Liver (tissue), 9 donors: ENCODE measurements around the gene IDH3A. TPM values are rescaled to one million over a fixed set of nuclear protein-coding genes. Genes with fewer than 3 reads are reported as not detected.

Experiments used
- DNase-seq: peaks from one replicate; pipeline ENCODE4 v3.0.0-alpha.2; 2017; ENCODE audit warnings: low spot score
- H3K27ac ChIP-seq, 2 donors: one replicate each; pipeline ENCODE4 v1.7.0; 2013; ENCODE audit warnings: inconsistent platforms in 2 of 2, low read length in 2 of 2, control low read depth in 1 of 2, low read depth in 1 of 2, mild to moderate bottlenecking in 1 of 2
- H3K27me3 ChIP-seq, 4 donors: one replicate each; pipeline versions ENCODE4 v1.6.1 to v1.7.0; 2013; ENCODE audit warnings: low read length in 3 of 4, inconsistent platforms in 1 of 4, mild to moderate bottlenecking in 1 of 4, moderate library complexity in 1 of 4; ENCODE audit not compliant: control insufficient read depth in 4 of 4, insufficient read depth in 4 of 4
- H3K36me3 ChIP-seq, 4 donors: one replicate each; pipeline versions ENCODE4 v1.6.1 to v1.7.0; 2013; ENCODE audit warnings: low read length in 3 of 4, mild to moderate bottlenecking in 3 of 4, low read depth in 1 of 4, moderate library complexity in 1 of 4; ENCODE audit not compliant: control insufficient read depth in 4 of 4, insufficient read depth in 3 of 4
- H3K4me1 ChIP-seq, 4 donors: one replicate each; pipeline versions ENCODE4 v1.6.1 to v1.7.0; 2013; ENCODE audit warnings: low read length in 3 of 4, mild to moderate bottlenecking in 3 of 4, moderate library complexity in 1 of 4; ENCODE audit not compliant: control insufficient read depth in 4 of 4, insufficient read depth in 4 of 4
- H3K4me3 ChIP-seq, 3 donors: one replicate each; pipeline versions ENCODE4 v1.6.1 to v1.7.0; 2013; ENCODE audit warnings: low read length in 3 of 3, control low read depth in 1 of 3, low read depth in 1 of 3, mild to moderate bottlenecking in 1 of 3
- H3K9ac ChIP-seq, 2 donors: one replicate each; pipeline ENCODE4 v1.7.0; 2013; ENCODE audit warnings: low read length in 2 of 2, mild to moderate bottlenecking in 2 of 2, moderate library complexity in 2 of 2, control low read depth in 1 of 2, low read depth in 1 of 2
- H3K9me3 ChIP-seq, 4 donors: one replicate each; pipeline versions ENCODE4 v1.6.1 to v1.7.0; 2013; ENCODE audit warnings: low read length in 3 of 4; ENCODE audit not compliant: control insufficient read depth in 4 of 4
- EGR1 ChIP-seq, 2 donors: IDR thresholded peaks; 2 replicates each; pipeline ENCODE4 v1.6.1; 2016 to 2018; ENCODE audit warnings: antibody characterized with exemption in 2 of 2, low read depth in 2 of 2
- FOXA1 ChIP-seq: IDR thresholded peaks from 2 replicates; pipeline ENCODE4 v1.6.1; 2016; ENCODE audit warnings: antibody characterized with exemption
- FOXA2 ChIP-seq: IDR thresholded peaks from 2 replicates; pipeline ENCODE4 v1.6.1; 2016; ENCODE audit warnings: antibody characterized with exemption
- GABPA ChIP-seq, 2 donors: IDR thresholded peaks in 1 of 2; conservative IDR thresholded peaks in 1 of 2; 2 replicates each; pipeline ENCODE4 v1.6.1; 2016; ENCODE audit warnings: antibody characterized with exemption in 2 of 2, mild to moderate bottlenecking in 1 of 2, moderate library complexity in 1 of 2
- HNF4A ChIP-seq, 2 donors: conservative IDR thresholded peaks; 2 replicates each; pipeline ENCODE4 v1.6.1; 2016; ENCODE audit warnings: antibody characterized with exemption in 2 of 2, mild to moderate bottlenecking in 2 of 2
- HNF4G ChIP-seq: IDR thresholded peaks from 2 replicates; pipeline ENCODE4 v1.6.1; 2016; ENCODE audit warnings: antibody characterized with exemption
- JUND ChIP-seq, 2 donors: IDR thresholded peaks; 2 replicates each; pipeline ENCODE4 v1.6.1; 2016; ENCODE audit warnings: antibody characterized with exemption in 2 of 2
- NR2F2 ChIP-seq: IDR thresholded peaks from 2 replicates; pipeline ENCODE4 v1.6.1; 2016; ENCODE audit warnings: antibody characterized with exemption
- RAD21 ChIP-seq, 2 donors: IDR thresholded peaks; 2 replicates each; pipeline ENCODE4 v1.6.1; 2016; ENCODE audit warnings: antibody characterized with exemption in 2 of 2, mild to moderate bottlenecking in 2 of 2
- RXRA ChIP-seq, 2 donors: IDR thresholded peaks; 2 replicates each; pipeline ENCODE4 v1.6.1; 2017 to 2018; ENCODE audit warnings: antibody characterized with exemption in 2 of 2, mild to moderate bottlenecking in 1 of 2
- SP1 ChIP-seq: IDR thresholded peaks from 2 replicates; pipeline ENCODE4 v1.6.1; 2018; ENCODE audit warnings: antibody characterized with exemption, mild to moderate bottlenecking
- TAF1 ChIP-seq: conservative IDR thresholded peaks from 2 replicates; pipeline ENCODE4 v1.6.1; 2016; ENCODE audit warnings: antibody characterized with exemption, mild to moderate bottlenecking
- YY1 ChIP-seq: IDR thresholded peaks from 2 replicates; pipeline ENCODE4 v1.6.1; 2016; ENCODE audit warnings: antibody characterized with exemption, mild to moderate bottlenecking
- WGBS: extraction: QIAGEN DNeasy Blood & Tissue Kit; methylation state at CpG from one replicate; pipeline ENCODE4 v1.1.7; 2013; 5-methylcytosine and 5-hydroxymethylcytosine counted together
- polyA plus RNA-seq, 2 donors: library from polyadenylated mRNA; stranded (reverse) in 1 of 2; unstranded in 1 of 2; fragments of 200-250 nt in 1 of 2; fragments of >200 nt in 1 of 2; fragmentation: Nextera tagmentation in 1 of 2; extraction: Ambion mirVana in 1 of 2; gene quantifications; one replicate each; pipeline versions ENCODE4 v1.2.1 to v1.2.3, GENCODE V29; 2013 to 2015
- total RNA-seq, 2 donors: library from RNA; depleted of rRNA; stranded (reverse); fragments of >200 nt; gene quantifications; one replicate each; pipeline ENCODE4 v1.2.3, GENCODE V29; 2014
- TF ChIP-seq, protein P1 (sequence below): fragments of 150-350 bp; IDR thresholded peaks from 2 replicates; pipeline ENCODE4 v1.5.1; 2017; ENCODE audit warnings: improper control_type of control experiment, low read depth, low read length; ENCODE audit not compliant: missing input control
- TF ChIP-seq, protein P2 (sequence below): IDR thresholded peaks from 2 replicates; pipeline ENCODE4 v1.6.1; 2016; ENCODE audit warnings: antibody characterized with exemption
- TF ChIP-seq, protein P3 (sequence below): IDR thresholded peaks from 2 replicates; pipeline ENCODE4 v1.6.1; 2016; ENCODE audit warnings: antibody characterized with exemption
- TF ChIP-seq, protein P4 (sequence below): IDR thresholded peaks from 2 replicates; pipeline ENCODE4 v1.6.1; 2016; ENCODE audit warnings: antibody characterized with exemption, mild to moderate bottlenecking
- TF ChIP-seq, protein P5 (sequence below): IDR thresholded peaks from 2 replicates; pipeline ENCODE4 v1.6.1; 2016; ENCODE audit warnings: antibody characterized with exemption
- donor health status: healthy.
- donor health status: healthy.
- donor health status: healthy.
- donor health status: healthy.
- donor health status: healthy.

The IDH3A gene
- total and polyA plus RNA-seq, 4 donors: 13.5 to 51.7 (median 24.0) TPM

DNA sequence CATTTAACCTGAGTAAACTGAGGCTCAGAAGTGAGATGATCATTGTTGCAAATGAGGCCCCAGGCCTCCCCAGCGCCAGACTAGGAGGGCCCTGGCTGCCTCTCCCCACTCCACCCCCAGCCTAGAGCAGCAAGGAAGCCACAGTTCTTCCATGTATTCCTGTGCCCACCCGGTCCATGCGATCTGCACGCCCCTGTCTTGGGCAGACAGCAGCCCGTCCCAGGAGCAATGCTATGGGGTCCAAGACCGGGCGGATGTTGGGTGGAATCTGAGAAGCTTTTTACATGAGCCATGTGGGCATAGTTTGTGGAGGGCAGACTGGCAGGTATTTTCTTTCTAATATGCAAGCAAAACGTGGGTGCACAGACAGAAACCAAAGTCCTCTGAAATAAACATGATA is 41.7 kb upstream of the IDH3A start:
- no peaks in the 10 kb centered on the region for H3K36me3 ChIP-seq
- DNase-seq: no peak
- no peak overlapping the region for H3K27ac ChIP-seq
- WGBS: 92% methylated on average over 8 of the region's 8 CpGs
- no peak overlapping the region for H3K9ac ChIP-seq
- TF ChIP-seq GABPA (IDR thresholded peaks at IDR 0.05 in 1 of 2, conservative IDR thresholded peaks at IDR 0.05 in 1 of 2) (no peak), FOXA2 (no peak)
- no peaks in the 10 kb centered on the region for H3K9me3 ChIP-seq
- H3K4me3 ChIP-seq: no peak overlapping the region
- H3K27me3 ChIP-seq: no peaks in the 10 kb centered on the region
- H3K4me1 ChIP-seq: peaks cover 0 to 3% (median 1%) of the 10 kb centered on the region in 4 donors

DNA sequence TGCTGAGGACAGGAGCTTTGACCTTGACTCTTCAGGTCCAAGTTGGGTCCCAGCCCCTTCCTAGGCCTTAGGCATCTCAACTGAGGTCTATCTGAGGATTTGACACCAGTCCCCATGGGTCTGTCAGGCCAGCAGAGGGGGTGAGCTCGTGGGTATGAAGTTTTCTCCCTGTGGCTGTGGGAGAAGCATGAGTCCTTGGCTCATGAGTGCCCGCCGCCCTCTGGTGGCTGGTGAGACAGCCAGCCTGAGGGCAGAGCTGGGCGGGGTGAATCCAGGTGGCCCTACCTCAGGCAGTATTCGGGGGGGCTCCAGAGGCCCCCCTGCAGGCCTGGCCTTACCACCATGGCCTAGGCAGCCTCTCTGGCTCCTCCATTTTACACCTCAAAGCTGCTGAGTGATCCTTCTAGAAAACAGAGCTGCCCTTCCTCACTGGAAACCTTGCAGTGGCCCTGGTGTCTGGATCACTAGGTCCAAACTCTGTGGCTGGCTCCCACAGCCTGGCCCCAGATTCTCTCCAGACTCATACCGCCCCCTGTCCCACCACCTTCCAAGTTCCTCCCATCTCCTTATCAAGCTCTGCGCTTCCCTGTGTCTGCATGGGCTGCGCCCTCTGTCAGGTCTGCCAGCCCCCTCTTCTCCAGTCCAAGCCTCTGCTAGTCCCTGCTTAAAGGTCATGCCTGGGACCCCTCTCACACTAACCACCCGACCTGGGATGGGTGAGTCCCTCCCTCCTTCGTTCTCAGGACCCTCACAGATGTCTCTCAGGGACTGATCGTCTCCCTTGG is 40.7 kb upstream of the IDH3A start:
- Histone ChIP-seq H3K9ac (no peak overlapping the region), H3K36me3 (no peaks in the 10 kb centered on the region), H3K27me3 (no peaks in the 10 kb centered on the region), H3K27ac (no peak overlapping the region), H3K4me1 (peaks cover 0 to 3% (median 1%) of the 10 kb centered on the region in 4 donors), H3K9me3 (no peaks in the 10 kb centered on the region), H3K4me3 (no peak overlapping the region)
- 39% methylated on average over 11 of the region's 11 CpGs for WGBS
- TF ChIP-seq NR2F2 (no peak), SP1 (no peak), JUND (IDR thresholded peaks at IDR 0.05) (no peak), TAF1 (no peak), RAD21 (IDR thresholded peaks at IDR 0.05) (peak; percentile 99), GABPA (IDR thresholded peaks at IDR 0.05 in 1 of 2, conservative IDR thresholded peaks at IDR 0.05 in 1 of 2) (no peak), YY1 (no peak), RXRA (IDR thresholded peaks at IDR 0.05) (peak; percentile 50 to 84), HNF4A (conservative IDR thresholded peaks at IDR 0.05) (peak in 1 of 2 donors; percentile 31), HNF4G (no peak), FOXA1 (no peak), EGR1 (IDR thresholded peaks at IDR 0.05; ENCODE audit: low read depth in 2 of 2) (no peak), FOXA2 (no peak)
- TF ChIP-seq, protein P1, sequence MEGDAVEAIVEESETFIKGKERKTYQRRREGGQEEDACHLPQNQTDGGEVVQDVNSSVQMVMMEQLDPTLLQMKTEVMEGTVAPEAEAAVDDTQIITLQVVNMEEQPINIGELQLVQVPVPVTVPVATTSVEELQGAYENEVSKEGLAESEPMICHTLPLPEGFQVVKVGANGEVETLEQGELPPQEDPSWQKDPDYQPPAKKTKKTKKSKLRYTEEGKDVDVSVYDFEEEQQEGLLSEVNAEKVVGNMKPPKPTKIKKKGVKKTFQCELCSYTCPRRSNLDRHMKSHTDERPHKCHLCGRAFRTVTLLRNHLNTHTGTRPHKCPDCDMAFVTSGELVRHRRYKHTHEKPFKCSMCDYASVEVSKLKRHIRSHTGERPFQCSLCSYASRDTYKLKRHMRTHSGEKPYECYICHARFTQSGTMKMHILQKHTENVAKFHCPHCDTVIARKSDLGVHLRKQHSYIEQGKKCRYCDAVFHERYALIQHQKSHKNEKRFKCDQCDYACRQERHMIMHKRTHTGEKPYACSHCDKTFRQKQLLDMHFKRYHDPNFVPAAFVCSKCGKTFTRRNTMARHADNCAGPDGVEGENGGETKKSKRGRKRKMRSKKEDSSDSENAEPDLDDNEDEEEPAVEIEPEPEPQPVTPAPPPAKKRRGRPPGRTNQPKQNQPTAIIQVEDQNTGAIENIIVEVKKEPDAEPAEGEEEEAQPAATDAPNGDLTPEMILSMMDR: peak; percentile 97
- TF ChIP-seq, protein P2, sequence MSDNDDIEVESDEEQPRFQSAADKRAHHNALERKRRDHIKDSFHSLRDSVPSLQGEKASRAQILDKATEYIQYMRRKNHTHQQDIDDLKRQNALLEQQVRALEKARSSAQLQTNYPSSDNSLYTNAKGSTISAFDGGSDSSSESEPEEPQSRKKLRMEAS: no peak
- TF ChIP-seq, protein P3, sequence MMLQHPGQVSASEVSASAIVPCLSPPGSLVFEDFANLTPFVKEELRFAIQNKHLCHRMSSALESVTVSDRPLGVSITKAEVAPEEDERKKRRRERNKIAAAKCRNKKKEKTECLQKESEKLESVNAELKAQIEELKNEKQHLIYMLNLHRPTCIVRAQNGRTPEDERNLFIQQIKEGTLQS: peak; percentile 28
- TF ChIP-seq, protein P4, sequence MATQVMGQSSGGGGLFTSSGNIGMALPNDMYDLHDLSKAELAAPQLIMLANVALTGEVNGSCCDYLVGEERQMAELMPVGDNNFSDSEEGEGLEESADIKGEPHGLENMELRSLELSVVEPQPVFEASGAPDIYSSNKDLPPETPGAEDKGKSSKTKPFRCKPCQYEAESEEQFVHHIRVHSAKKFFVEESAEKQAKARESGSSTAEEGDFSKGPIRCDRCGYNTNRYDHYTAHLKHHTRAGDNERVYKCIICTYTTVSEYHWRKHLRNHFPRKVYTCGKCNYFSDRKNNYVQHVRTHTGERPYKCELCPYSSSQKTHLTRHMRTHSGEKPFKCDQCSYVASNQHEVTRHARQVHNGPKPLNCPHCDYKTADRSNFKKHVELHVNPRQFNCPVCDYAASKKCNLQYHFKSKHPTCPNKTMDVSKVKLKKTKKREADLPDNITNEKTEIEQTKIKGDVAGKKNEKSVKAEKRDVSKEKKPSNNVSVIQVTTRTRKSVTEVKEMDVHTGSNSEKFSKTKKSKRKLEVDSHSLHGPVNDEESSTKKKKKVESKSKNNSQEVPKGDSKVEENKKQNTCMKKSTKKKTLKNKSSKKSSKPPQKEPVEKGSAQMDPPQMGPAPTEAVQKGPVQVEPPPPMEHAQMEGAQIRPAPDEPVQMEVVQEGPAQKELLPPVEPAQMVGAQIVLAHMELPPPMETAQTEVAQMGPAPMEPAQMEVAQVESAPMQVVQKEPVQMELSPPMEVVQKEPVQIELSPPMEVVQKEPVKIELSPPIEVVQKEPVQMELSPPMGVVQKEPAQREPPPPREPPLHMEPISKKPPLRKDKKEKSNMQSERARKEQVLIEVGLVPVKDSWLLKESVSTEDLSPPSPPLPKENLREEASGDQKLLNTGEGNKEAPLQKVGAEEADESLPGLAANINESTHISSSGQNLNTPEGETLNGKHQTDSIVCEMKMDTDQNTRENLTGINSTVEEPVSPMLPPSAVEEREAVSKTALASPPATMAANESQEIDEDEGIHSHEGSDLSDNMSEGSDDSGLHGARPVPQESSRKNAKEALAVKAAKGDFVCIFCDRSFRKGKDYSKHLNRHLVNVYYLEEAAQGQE: no peak
- TF ChIP-seq, protein P5, sequence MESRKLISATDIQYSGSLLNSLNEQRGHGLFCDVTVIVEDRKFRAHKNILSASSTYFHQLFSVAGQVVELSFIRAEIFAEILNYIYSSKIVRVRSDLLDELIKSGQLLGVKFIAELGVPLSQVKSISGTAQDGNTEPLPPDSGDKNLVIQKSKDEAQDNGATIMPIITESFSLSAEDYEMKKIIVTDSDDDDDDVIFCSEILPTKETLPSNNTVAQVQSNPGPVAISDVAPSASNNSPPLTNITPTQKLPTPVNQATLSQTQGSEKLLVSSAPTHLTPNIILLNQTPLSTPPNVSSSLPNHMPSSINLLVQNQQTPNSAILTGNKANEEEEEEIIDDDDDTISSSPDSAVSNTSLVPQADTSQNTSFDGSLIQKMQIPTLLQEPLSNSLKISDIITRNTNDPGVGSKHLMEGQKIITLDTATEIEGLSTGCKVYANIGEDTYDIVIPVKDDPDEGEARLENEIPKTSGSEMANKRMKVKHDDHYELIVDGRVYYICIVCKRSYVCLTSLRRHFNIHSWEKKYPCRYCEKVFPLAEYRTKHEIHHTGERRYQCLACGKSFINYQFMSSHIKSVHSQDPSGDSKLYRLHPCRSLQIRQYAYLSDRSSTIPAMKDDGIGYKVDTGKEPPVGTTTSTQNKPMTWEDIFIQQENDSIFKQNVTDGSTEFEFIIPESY: no peak
- DNase-seq: peak; percentile 75
